Keratinocyte (primary cell): ENCODE data around the gene ARL5A.

ENCODE experiments used
- CTCF ChIP-seq, 3 experiments: IDR thresholded peaks in 1 of 3; conservative IDR thresholded peaks in 1 of 3; optimal IDR thresholded peaks in 1 of 3; 2 replicates in 2 of 3; 3 replicates in 1 of 3; pipeline versions ENCODE3 to v1.5.1; 2011; ENCODE audit warnings: low read length in 3 of 3, mild to moderate bottlenecking in 3 of 3, moderate library complexity in 2 of 3, control low read depth in 1 of 3, inconsistent platforms in 1 of 3; ENCODE audit not compliant: insufficient read depth in 2 of 3; ENCODE audit errors: extremely low read depth in 1 of 3
- EZH2 ChIP-seq: IDR thresholded peaks from one replicate; pipeline ENCODE4 v1.6.1; 2012; ENCODE audit warnings: inconsistent platforms, mild to moderate bottlenecking, low read length, moderate library complexity

- TF ChIP-seq CTCF (optimal IDR thresholded peaks at IDR 0.05 in 1 of 3, IDR thresholded peaks at IDR 0.05 in 1 of 3, conservative IDR thresholded peaks at IDR 0.05 in 1 of 3; ENCODE audit: extremely low read depth in 1 of 3, insufficient read depth in 2 of 3, low read length in 3 of 3) (no peak), EZH2 (no peak)
Measured at GRCh38 chr2:151819920-151820319, 8.3 kb downstream of the ARL5A start.
